Measurements from ENCODE around the gene CRY2. TPM values are rescaled to one million over a fixed set of nuclear protein-coding genes. Genes with fewer than 3 reads are reported as not detected.

CRY2 gene
- total and polyA plus RNA-seq, 2 of the 8 experiments (the other 6 are each of a cell fraction or from before 2014, with no cell fraction given): 8.0 to 9.4 TPM

- H3K79me2 ChIP-seq (ENCODE audit: control insufficient read depth in 1 of 2, insufficient read depth in 2 of 2, low read length in 2 of 2): 0 out of 4 replicates have a peak, but pooled peaks cover 0 to 5% of the 10 kb centered on the region in 2 experiments
These were observed 4.0 kb downstream of the CRY2 start for GRCh38 chr11:45851228-45851627.

More at GRCh38 chr11:45851228-45851627, 4.0 kb downstream of the CRY2 start:
- Histone ChIP-seq H3K36me3 (ENCODE audit: control insufficient read depth in 2 of 4, insufficient read depth in 4 of 4, low read length in 3 of 4) (no peaks in the 10 kb centered on the region), H4K20me1 (replicated peaks in 1 of 2; ENCODE audit: control insufficient read depth in 1 of 2, insufficient read depth in 2 of 2, low read length in 2 of 2) (peaks cover 2 to 13% of the 10 kb centered on the region in 2 experiments), H2BK5ac (ENCODE audit: low read depth, low read length) (no peak overlapping the region), H2AK5ac (ENCODE audit: low read depth, low read length) (no peak overlapping the region), H3K14ac (ENCODE audit: insufficient read length) (no peak overlapping the region), H2BK20ac (ENCODE audit: low read length) (no peak overlapping the region), H3K4ac (replicated peaks; ENCODE audit: insufficient read length, low read depth, low read length) (no peak overlapping the region), H3K27ac (ENCODE audit: low read depth, low read length) (no peak overlapping the region), H3K23ac (ENCODE audit: insufficient read length) (no peak overlapping the region), H3K18ac (ENCODE audit: extremely low read depth, low read length) (no peak overlapping the region), H2BK12ac (ENCODE audit: low read depth, low read length) (no peak overlapping the region), H3K79me1 (ENCODE audit: low read depth, low read length) (peaks cover 2% of the 10 kb centered on the region; the same call in 1 of the 2 replicates), H3K27me3 (replicated peaks in 1 of 4; ENCODE audit: control insufficient read depth in 3 of 4, extremely low read depth in 1 of 4, insufficient read depth in 3 of 4, low read length in 3 of 4) (peaks cover 1 to 13% (median 6%) of the 10 kb centered on the region in 4 experiments; a peak in 6 of 7 replicates), H3K4me2 (ENCODE audit: insufficient read depth in 1 of 2, low read depth in 2 of 2, low read length in 2 of 2) (no peak overlapping the region), H3K4me3 (ENCODE audit: extremely low read depth in 1 of 4, insufficient read depth in 2 of 4, low read depth in 3 of 4, low read length in 4 of 4) (no peak overlapping the region), H2BK15ac (ENCODE audit: low read length) (no peak overlapping the region), H3K56ac (replicated peaks; ENCODE audit: insufficient read length, low read depth, low read length) (no peak overlapping the region), H3K9ac (replicated peaks in 1 of 4; ENCODE audit: extremely low read depth in 1 of 4, low read depth in 3 of 4, low read length in 3 of 4) (no peak overlapping the region), H3K23me2 (ENCODE audit: low read depth, low read length) (peaks cover 2% of the 10 kb centered on the region; the same call in 1 of the 2 replicates), H2AFZ (ENCODE audit: low read length) (no peak overlapping the region), H4K91ac (replicated peaks; ENCODE audit: insufficient read length, low read length) (no peak overlapping the region), H4K8ac (ENCODE audit: extremely low read depth, insufficient read depth, low read length) (no peak overlapping the region), H3K9me3 (ENCODE audit: insufficient read depth in 2 of 2, low read depth in 1 of 2, low read length in 1 of 2) (no peaks in the 10 kb centered on the region), H2BK120ac (replicated peaks; ENCODE audit: low read depth, low read length) (no peak overlapping the region), H3K4me1 (replicated peaks in 1 of 4; ENCODE audit: control insufficient read depth in 3 of 4, insufficient read depth in 4 of 4, low read length in 3 of 4) (peaks cover 9 to 37% (median 16%) of the 10 kb centered on the region in 4 experiments), H4K5ac (ENCODE audit: insufficient read length, low read depth, low read length) (no peak overlapping the region)
- POLR2A ChIA-PET (ENCODE audit: partially characterized antibody): no interaction called here
- no peak for FAIRE-seq
- WGBS, 2 experiments (ENCODE audit: extremely low coverage in 1 of 2, insufficient coverage in 1 of 2, insufficient read length in 1 of 2, insufficient replicate concordance in 2 of 2, low coverage in 1 of 2, low lambda C conversion rate in 2 of 2, missing lambda C conversion rate in 1 of 2): 98% methylated on average over 2 of the region's 2 CpGs; no CpG with 5 or more reads in 1 of the 2 experiments
- DNase-seq (ENCODE audit: low read depth in 1 of 2, low spot score in 2 of 2): no peak
- CTCF ChIA-PET (ENCODE audit: partially characterized antibody): interaction anchor here (0.6 to 1.9 kb wide), 8 partner anchors 9 to 467 kb away, joined by 3 to 5 read pairs (median 4); no protein-coding TSS in a partner anchor

All from H1 (cell line).